GM12874 (cell line): ENCODE data around the gene GLUD1.

Experiments used
- TF ChIP-seq, protein P1 (sequence below): IDR thresholded peaks from 2 replicates; pipeline ENCODE4 v1.5.1; 2011; ENCODE audit warnings: low read depth, mild to moderate bottlenecking, control low read depth, low read length, moderate library complexity; ENCODE audit not compliant: insufficient read depth

The GLUD1 gene

GRCh38 chr10:87066178-87066577, 28.5 kb downstream of the GLUD1 start:
- TF ChIP-seq, protein P1, sequence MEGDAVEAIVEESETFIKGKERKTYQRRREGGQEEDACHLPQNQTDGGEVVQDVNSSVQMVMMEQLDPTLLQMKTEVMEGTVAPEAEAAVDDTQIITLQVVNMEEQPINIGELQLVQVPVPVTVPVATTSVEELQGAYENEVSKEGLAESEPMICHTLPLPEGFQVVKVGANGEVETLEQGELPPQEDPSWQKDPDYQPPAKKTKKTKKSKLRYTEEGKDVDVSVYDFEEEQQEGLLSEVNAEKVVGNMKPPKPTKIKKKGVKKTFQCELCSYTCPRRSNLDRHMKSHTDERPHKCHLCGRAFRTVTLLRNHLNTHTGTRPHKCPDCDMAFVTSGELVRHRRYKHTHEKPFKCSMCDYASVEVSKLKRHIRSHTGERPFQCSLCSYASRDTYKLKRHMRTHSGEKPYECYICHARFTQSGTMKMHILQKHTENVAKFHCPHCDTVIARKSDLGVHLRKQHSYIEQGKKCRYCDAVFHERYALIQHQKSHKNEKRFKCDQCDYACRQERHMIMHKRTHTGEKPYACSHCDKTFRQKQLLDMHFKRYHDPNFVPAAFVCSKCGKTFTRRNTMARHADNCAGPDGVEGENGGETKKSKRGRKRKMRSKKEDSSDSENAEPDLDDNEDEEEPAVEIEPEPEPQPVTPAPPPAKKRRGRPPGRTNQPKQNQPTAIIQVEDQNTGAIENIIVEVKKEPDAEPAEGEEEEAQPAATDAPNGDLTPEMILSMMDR: no peak

DNA sequence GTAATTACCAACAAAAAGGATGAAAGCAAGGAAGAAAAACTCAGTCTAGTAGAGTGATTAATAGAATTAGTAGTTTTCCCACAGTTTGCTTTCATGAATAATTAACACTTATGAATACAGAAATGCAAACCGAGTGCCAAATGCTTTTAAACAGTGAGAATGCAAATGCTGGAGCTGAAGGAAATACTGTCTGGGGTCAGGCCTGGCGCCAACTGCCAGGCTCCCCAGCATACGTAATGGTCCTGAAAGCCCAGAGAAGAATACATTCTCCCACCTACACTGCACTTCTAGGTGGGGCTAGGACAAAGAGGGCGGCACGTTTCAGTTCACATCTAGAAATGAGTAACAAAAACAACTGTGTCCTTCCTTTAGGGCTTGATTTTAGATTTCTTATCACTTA, 30.0 kb downstream of the GLUD1 start:
- TF ChIP-seq, protein P1: no peak

GRCh38 chr10:87060280-87060928, 34.2 kb downstream of the GLUD1 start:
- TF ChIP-seq, protein P1: no peak

DNA sequence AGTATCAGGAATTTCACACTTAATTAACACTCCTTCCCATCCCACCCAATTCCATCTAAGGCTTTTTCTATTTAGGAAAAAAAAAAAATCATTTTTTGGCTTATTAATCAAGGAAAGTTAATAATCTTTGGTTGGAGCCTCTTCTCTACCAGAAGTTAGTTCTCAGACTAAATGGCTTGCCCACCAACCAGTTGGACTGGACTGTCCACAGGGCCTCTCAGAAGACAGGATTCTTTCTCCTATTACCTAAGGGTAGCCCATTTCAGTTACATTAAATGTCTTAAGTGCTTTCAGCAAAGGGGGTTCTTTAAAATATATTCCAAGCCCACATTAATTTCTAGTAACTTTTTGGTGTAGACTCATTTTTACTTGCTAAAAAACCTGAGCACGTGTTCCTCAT, 35.2 kb downstream of the GLUD1 start:
- TF ChIP-seq, protein P1: no peak

DNA sequence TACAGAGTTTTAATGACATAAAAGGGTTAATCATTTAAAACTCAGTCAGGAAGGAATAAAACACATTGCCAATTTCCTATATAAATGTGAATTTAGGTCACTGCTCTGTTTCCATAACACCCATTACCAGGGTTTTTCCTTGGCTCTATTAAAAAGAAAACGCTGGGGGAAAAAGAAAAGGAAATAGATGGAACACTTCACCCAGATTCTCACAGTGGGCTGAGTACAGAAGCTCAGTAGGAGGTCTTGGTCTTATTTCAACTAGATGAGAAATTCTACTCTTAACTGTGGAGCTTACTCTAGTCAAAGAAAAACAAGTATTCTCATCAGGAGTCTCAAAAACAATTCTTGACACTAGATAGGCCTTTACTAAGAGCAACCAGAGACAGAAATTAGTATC, 36.5 kb downstream of the GLUD1 start:
- TF ChIP-seq, protein P1: no peak

- TF ChIP-seq, protein P1: no peak
Observed at GRCh38 chr10:87054373-87055295, 40.0 kb downstream of the GLUD1 start.

DNA sequence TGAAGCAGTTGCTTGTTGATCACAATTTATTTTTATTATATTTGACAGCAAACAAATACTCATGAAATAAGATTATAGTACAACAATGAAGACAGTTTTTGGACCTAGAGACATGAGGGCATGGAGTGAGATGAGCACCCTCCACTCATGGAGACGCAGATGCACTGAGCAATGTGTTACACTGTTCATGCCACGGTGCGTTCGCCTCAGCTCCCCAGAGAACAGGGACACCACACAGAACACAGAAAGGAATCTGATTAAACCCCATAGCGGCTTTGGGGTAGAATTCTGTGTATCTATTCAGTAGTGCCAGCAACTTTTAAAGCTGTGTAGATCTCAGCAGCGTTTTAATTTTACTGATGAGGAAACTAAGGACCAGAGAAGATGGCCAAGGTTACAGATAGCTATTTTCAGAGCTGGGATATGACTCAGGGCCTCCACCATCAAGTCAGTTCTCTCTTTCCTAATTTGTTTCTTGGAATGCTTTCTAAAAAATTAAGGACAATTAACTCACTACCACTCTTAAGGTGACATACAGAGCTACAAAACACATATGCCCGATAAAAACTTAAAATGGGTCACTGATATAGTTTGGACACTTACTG, 41.0 kb downstream of the GLUD1 start:
- TF ChIP-seq, protein P1: no peak
